HL-60 (cell line): ENCODE results near the gene GABRR1.

Source experiments
- CTCF ChIP-seq: IDR thresholded peaks from one replicate; pipeline ENCODE4 v1.5.1; 2011; ENCODE audit warnings: low read length, control low read depth, inconsistent platforms; ENCODE audit not compliant: insufficient read depth
- GABPA ChIP-seq: IDR thresholded peaks from 2 replicates; pipeline ENCODE4 v1.6.1; 2012; ENCODE audit warnings: low read depth
- POLR2AphosphoS5 ChIP-seq: IDR thresholded peaks from 2 replicates; pipeline ENCODE4 v1.6.1; 2012; ENCODE audit warnings: low read depth

GRCh38 chr6:89197141-89197540 lies 20.0 kb downstream of the GABRR1 start:
- no peak for TF ChIP-seq CTCF
- no peak for TF ChIP-seq POLR2AphosphoS5
- TF ChIP-seq GABPA: no peak
